Measurements from ENCODE around the gene ZER1.
"Not testable (repeated sequence)": the region's sequence is repeated elsewhere in the genome, so short reads cannot be mapped to it uniquely, and the experiment has no call there.

Gene ZER1

GRCh38 chr9:128713941-128714573, 57.7 kb downstream of the ZER1 start:
- DNase-seq, result no peak

- DNase-seq, result no peak
Measured at GRCh38 chr9:128713411-128713780, 58.3 kb downstream of the ZER1 start.

- no peak for DNase-seq
Measured at GRCh38 chr9:128712451-128713410, 59.0 kb downstream of the ZER1 start.

- DNase-seq, result no peak
Measured at GRCh38 chr9:128707446-128707845, 64.3 kb downstream of the ZER1 start.

GRCh38 chr9:128706671-128707381, 64.9 kb downstream of the ZER1 start:
- DNase-seq, result no peak

GRCh38 chr9:128706045-128706444, 65.7 kb downstream of the ZER1 start:
- DNase-seq, result no peak

- no peak for DNase-seq
Measured at GRCh38 chr9:128705051-128705965, 66.4 kb downstream of the ZER1 start.

- DNase-seq, result no peak
Measured at GRCh38 chr9:128704356-128704670, 67.4 kb downstream of the ZER1 start.

GRCh38 chr9:128703616-128704355, 67.9 kb downstream of the ZER1 start:
- DNase-seq, result no peak

- DNase-seq, result no peak
Measured at GRCh38 chr9:128702949-128703615, 68.6 kb downstream of the ZER1 start.

GRCh38 chr9:128702445-128702948, 69.2 kb downstream of the ZER1 start, which contains the start of gene PKN3:
TSS of gene PKN3 (plus strand) at chr9:128702503. CDS start at chr9:128702916, 413 bp downstream.
- no peak for DNase-seq

GRCh38 chr9:128701227-128701854, 70.4 kb downstream of the ZER1 start:
- DNase-seq, result no peak

GRCh38 chr9:128699096-128699795, 72.5 kb downstream of the ZER1 start:
- not testable (repeated sequence) for DNase-seq

- DNase-seq, result no peak
Measured at GRCh38 chr9:128696923-128697707, 74.6 kb downstream of the ZER1 start.

GRCh38 chr9:128694344-128694743, 77.4 kb downstream of the ZER1 start:
- no peak for DNase-seq

- not testable (repeated sequence) for DNase-seq
Measured at GRCh38 chr9:128693738-128694137, 78.0 kb downstream of the ZER1 start.

- no peak for DNase-seq
Measured at GRCh38 chr9:128690684-128691034, 81.1 kb downstream of the ZER1 start.

GRCh38 chr9:128689820-128690683, 81.7 kb downstream of the ZER1 start:
- DNase-seq, result peak; percentile 21
